H9 (cell line): ENCODE data around the gene RELA. TPM values are rescaled to one million over a fixed set of nuclear protein-coding genes. Genes with fewer than 3 reads are reported as not detected.

Source experiments
- DNase-seq: peaks from one replicate; pipeline ENCODE4 v3.0.0-alpha.2; 2017
- H2AFZ ChIP-seq: one replicate; pipeline ENCODE4 v1.6.1; 2013; ENCODE audit warnings: mild to moderate bottlenecking, low read length, control low read depth, moderate library complexity
- H2AK5ac ChIP-seq: 2 replicates; pipeline ENCODE4 v1.6.1; 2013; ENCODE audit warnings: low read length, control low read depth, mixed read lengths; ENCODE audit not compliant: insufficient read length
- H2BK120ac ChIP-seq: one replicate; pipeline ENCODE4 v1.6.1; 2013; ENCODE audit warnings: low read depth, mild to moderate bottlenecking, low read length, control low read depth, inconsistent platforms; ENCODE audit not compliant: poor library complexity, severe bottlenecking
- H2BK12ac ChIP-seq: 2 replicates; pipeline ENCODE4 v1.6.1; 2013; ENCODE audit warnings: low read length, control low read depth, mixed read lengths, low read depth; ENCODE audit not compliant: insufficient read length
- H2BK15ac ChIP-seq: 2 replicates; pipeline ENCODE4 v1.6.1; 2013; ENCODE audit warnings: low read depth, low read length, control low read depth
- H2BK20ac ChIP-seq: one replicate; pipeline ENCODE4 v1.6.1; 2013; ENCODE audit warnings: low read depth, mild to moderate bottlenecking, low read length, control low read depth, inconsistent platforms; ENCODE audit not compliant: poor library complexity, severe bottlenecking
- H2BK5ac ChIP-seq: 2 replicates; pipeline ENCODE4 v1.6.1; 2013; ENCODE audit warnings: low read length, control low read depth, mixed read lengths; ENCODE audit not compliant: insufficient read length
- H3K14ac ChIP-seq: 2 replicates; pipeline ENCODE4 v1.6.1; 2013; ENCODE audit warnings: low read length, control low read depth; ENCODE audit not compliant: insufficient read depth
- H3K18ac ChIP-seq: 2 replicates; pipeline ENCODE4 v1.6.1; 2013; ENCODE audit warnings: low read depth, mild to moderate bottlenecking, mixed read lengths, low read length, control low read depth; ENCODE audit not compliant: insufficient read length
- H3K23ac ChIP-seq: 2 replicates; pipeline ENCODE4 v1.6.1; 2013; ENCODE audit warnings: low read length, control low read depth, mixed read lengths, low read depth; ENCODE audit not compliant: insufficient read length
- H3K23me2 ChIP-seq: 2 replicates; pipeline ENCODE4 v1.6.1; 2013; ENCODE audit warnings: low read depth, mild to moderate bottlenecking, mixed read lengths, low read length, control low read depth; ENCODE audit not compliant: insufficient read length, poor library complexity, severe bottlenecking
- H3K27ac ChIP-seq: 2 replicates; pipeline ENCODE4 v1.5.1; 2013; ENCODE audit warnings: low read length, control low read depth, mixed read lengths, low read depth; ENCODE audit not compliant: insufficient read length
- H3K27me3 ChIP-seq: 2 replicates; pipeline ENCODE4 v1.6.1; 2013; ENCODE audit warnings: low read length, control low read depth, inconsistent platforms; ENCODE audit not compliant: insufficient read depth
- H3K4ac ChIP-seq: 2 replicates; pipeline ENCODE4 v1.6.1; 2013; ENCODE audit warnings: low read depth, mild to moderate bottlenecking, control low read depth, inconsistent platforms, low read length, moderate library complexity
- H3K4me1 ChIP-seq: 2 replicates; pipeline ENCODE4 v1.6.1; 2013; ENCODE audit warnings: low read length, control low read depth, inconsistent platforms; ENCODE audit not compliant: insufficient read depth
- H3K4me2 ChIP-seq: 2 replicates; pipeline ENCODE4 v1.6.1; 2013; ENCODE audit warnings: low read length, control low read depth, mixed read lengths; ENCODE audit not compliant: insufficient read length, insufficient read depth
- H3K56ac ChIP-seq: 2 replicates; pipeline ENCODE4 v1.6.1; 2013; ENCODE audit warnings: low read depth, mild to moderate bottlenecking, mixed read lengths, low read length, control low read depth; ENCODE audit not compliant: insufficient read length
- H3K79me1 ChIP-seq: 2 replicates; pipeline ENCODE4 v1.6.1; 2013; ENCODE audit warnings: low read depth, mild to moderate bottlenecking, moderate library complexity, low read length, control low read depth, inconsistent platforms; ENCODE audit not compliant: insufficient read depth, poor library complexity, severe bottlenecking
- H3K79me2 ChIP-seq: 2 replicates; pipeline ENCODE4 v1.6.1; 2013; ENCODE audit warnings: low read length, control low read depth, inconsistent platforms; ENCODE audit not compliant: insufficient read depth
- H3K9ac ChIP-seq: 2 replicates; pipeline ENCODE4 v1.6.1; 2013; ENCODE audit warnings: low read length, control low read depth, mixed read lengths; ENCODE audit not compliant: insufficient read length; ENCODE audit errors: extremely low read depth
- H3K9me3 ChIP-seq: one replicate; pipeline ENCODE4 v1.6.1; 2013; ENCODE audit warnings: low read depth, low read length, inconsistent platforms; ENCODE audit not compliant: control insufficient read depth
- H3T11ph ChIP-seq: one replicate; pipeline ENCODE4 v1.6.1; 2013; ENCODE audit warnings: mild to moderate bottlenecking, low read length, control low read depth, inconsistent platforms
- H4K20me1 ChIP-seq: one replicate; pipeline ENCODE4 v1.6.1; 2013; ENCODE audit not compliant: control insufficient read depth, insufficient read length, insufficient read depth
- H4K5ac ChIP-seq: 2 replicates; pipeline ENCODE4 v1.6.1; 2013; ENCODE audit warnings: low read depth, mild to moderate bottlenecking, mixed read lengths, low read length, control low read depth; ENCODE audit not compliant: insufficient read length
- H4K8ac ChIP-seq: replicated peaks from 2 replicates; pipeline ENCODE4 v1.6.1; 2013; ENCODE audit warnings: low read length, control low read depth, mixed read lengths, low read depth; ENCODE audit not compliant: insufficient read length
- H4K91ac ChIP-seq: 2 replicates; pipeline ENCODE4 v1.6.1; 2013; ENCODE audit warnings: low read depth, mild to moderate bottlenecking, moderate library complexity, mixed read lengths, low read length, control low read depth; ENCODE audit not compliant: insufficient read length
- H3K27ac Mint-ChIP-seq, 3 experiments: 2 replicates in 2 of 3; 3 replicates in 1 of 3; pipeline ENCODE4 v1.8.0; 2020 to 2021; ENCODE audit warnings: mixed read lengths in 3 of 3, mild to moderate bottlenecking in 1 of 3, moderate library complexity in 1 of 3
- H3K27me3 Mint-ChIP-seq: 2 replicates; pipeline ENCODE4 v1.8.0; 2021; ENCODE audit warnings: low read depth, mild to moderate bottlenecking, moderate library complexity, mixed read lengths
- H3K36me3 Mint-ChIP-seq, 3 experiments: 2 replicates in 2 of 3; 3 replicates in 1 of 3; pipeline ENCODE4 v1.8.0; 2020 to 2021; ENCODE audit warnings: low read depth in 3 of 3, mixed read lengths in 3 of 3; ENCODE audit not compliant: insufficient read depth in 1 of 3
- H3K4me1 Mint-ChIP-seq, 2 experiments: 2 replicates each; pipeline ENCODE4 v1.8.0; 2020; ENCODE audit warnings: mixed read lengths in 2 of 2
- H3K4me3 Mint-ChIP-seq, 2 experiments: 2 replicates in 1 of 2; 3 replicates in 1 of 2; pipeline ENCODE4 v1.8.0; 2020 to 2021; ENCODE audit warnings: mild to moderate bottlenecking in 2 of 2, mixed read lengths in 2 of 2, moderate library complexity in 1 of 2
- H3K9me3 Mint-ChIP-seq, 2 experiments: 2 replicates in 1 of 2; 3 replicates in 1 of 2; pipeline ENCODE4 v1.8.0; 2020; ENCODE audit warnings: mild to moderate bottlenecking in 2 of 2, mixed read lengths in 2 of 2, moderate library complexity in 1 of 2
- WGBS: extraction: QIAGEN DNeasy Blood & Tissue Kit; methylation state at CpG from one replicate; pipeline ENCODE4 v1.1.7; 2013; ENCODE audit warnings: missing lambda C conversion rate, low lambda C conversion rate, mixed read lengths; ENCODE audit not compliant: insufficient read length; ENCODE audit errors: extremely low coverage; 5-methylcytosine and 5-hydroxymethylcytosine counted together
- total RNA-seq: library from RNA; stranded (reverse); gene quantifications from 2 replicates; pipeline ENCODE4 v1.2.1, GENCODE V29; 2021
- TF ChIP-seq, protein P1 (sequence below): fragments of 200-600 bp; sonication (generic); conservative IDR thresholded peaks from 3 replicates; pipeline ENCODE4 v1.8.0; 2021; ENCODE audit warnings: antibody characterized with exemption, mild to moderate bottlenecking

Gene RELA
- total RNA-seq, 1 experiment from 2014 or later = 48.8 TPM

DNA sequence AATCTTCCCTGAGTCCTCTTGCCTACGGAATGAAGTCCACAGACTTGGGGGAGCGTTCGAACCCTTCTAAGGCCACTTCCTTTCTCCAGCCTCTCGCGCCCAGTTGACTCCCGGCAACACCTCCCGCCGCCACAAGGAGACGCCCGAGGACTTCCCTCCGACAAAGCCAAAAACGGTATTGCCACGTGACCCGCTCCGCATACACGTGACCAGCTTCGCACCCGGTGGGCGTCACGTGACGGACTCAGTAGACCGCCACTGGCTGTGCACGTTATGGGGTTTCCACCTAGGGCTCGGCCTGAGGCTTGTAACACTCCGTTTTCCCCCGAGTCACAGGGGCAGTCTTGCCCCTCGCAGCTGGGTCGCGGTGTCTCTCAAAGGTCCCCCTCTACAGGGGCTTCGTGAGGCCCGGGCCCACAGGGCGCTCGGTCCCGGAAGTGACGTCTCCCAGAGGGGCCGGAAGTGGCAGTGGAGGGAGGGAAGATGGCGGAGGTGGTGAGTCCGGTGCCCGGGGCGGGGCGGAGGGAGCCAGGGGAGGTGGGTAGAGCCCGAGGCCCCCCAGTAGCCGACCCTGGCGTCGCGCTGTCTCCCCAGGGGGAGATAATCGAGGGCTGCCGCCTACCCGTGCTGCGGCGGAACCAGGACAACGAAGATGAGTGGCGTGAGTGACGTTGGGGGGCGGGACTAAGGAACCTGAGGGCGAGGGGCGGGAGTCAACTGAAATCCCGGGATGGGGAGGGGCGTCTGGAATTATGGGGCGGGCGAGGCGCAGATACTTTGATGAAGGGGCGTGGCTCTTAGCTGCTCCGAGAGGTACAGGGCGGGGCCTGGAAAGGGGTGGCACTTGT, 49.3 kb upstream of the RELA start, which contains the start of gene KAT5:
Gene KAT5 (plus strand): TSS at position 468 of the 848 bp plus-strand sequence. CDS start 16 bp downstream, at position 484.
- Histone ChIP-seq H2BK5ac (no peak within 1 kb of the TSS), H4K5ac (peak within 1 kb of the TSS; percentile 69), H3K23me2 (no peaks in the 10 kb centered on the region), H2BK15ac (no peak within 1 kb of the TSS), H3K27ac (peak within 1 kb of the TSS; percentile 57), H3K4ac (no peak within 1 kb of the TSS; the same call in 1 of the 2 replicates), H3K4me2 (peak within 1 kb of the TSS; percentile 54), H3T11ph (no peak within 1 kb of the TSS), H2BK120ac (peak within 1 kb of the TSS; percentile 91), H4K91ac (no peak within 1 kb of the TSS), H3K18ac (peak within 1 kb of the TSS; percentile 99), H3K14ac (peak within 1 kb of the TSS; percentile 99), H3K4me1 (peaks cover 2% of the 10 kb centered on the region; the same call in 1 of the 2 replicates), H3K56ac (no peak within 1 kb of the TSS), H3K79me2 (no peaks in the 10 kb centered on the region), H3K27me3 (no peaks in the 10 kb centered on the region), H2AK5ac (no peak within 1 kb of the TSS), H2BK20ac (no peak within 1 kb of the TSS), H3K9me3 (no peaks in the 10 kb centered on the region), H2AFZ (no peak within 1 kb of the TSS), H4K20me1 (no peaks in the 10 kb centered on the region), H4K8ac (no peak within 1 kb of the TSS), H3K79me1 (no peaks in the 10 kb centered on the region), H2BK12ac (no peak within 1 kb of the TSS), H3K23ac (no peak within 1 kb of the TSS), H3K9ac (peak within 1 kb of the TSS; percentile 76)
- WGBS = no CpG with 5 or more reads among the region's 65 CpGs
- Mint-ChIP-seq H3K27ac (peak within 1 kb of the TSS; percentile 98 to 99 (median 99)), H3K36me3 (peaks cover 30 to 43% (median 42%) of the 10 kb centered on the region in 3 experiments), H3K9me3 (peaks cover 8 to 9% of the 10 kb centered on the region in 2 experiments; a peak in 4 of 5 replicates), H3K4me1 (peaks cover 3 to 4% of the 10 kb centered on the region in 2 experiments; a peak in 2 of 4 replicates), H3K4me3 (peak within 1 kb of the TSS; percentile 85 to 90), H3K27me3 (peaks cover 7% of the 10 kb centered on the region)
- TF ChIP-seq, protein P1, sequence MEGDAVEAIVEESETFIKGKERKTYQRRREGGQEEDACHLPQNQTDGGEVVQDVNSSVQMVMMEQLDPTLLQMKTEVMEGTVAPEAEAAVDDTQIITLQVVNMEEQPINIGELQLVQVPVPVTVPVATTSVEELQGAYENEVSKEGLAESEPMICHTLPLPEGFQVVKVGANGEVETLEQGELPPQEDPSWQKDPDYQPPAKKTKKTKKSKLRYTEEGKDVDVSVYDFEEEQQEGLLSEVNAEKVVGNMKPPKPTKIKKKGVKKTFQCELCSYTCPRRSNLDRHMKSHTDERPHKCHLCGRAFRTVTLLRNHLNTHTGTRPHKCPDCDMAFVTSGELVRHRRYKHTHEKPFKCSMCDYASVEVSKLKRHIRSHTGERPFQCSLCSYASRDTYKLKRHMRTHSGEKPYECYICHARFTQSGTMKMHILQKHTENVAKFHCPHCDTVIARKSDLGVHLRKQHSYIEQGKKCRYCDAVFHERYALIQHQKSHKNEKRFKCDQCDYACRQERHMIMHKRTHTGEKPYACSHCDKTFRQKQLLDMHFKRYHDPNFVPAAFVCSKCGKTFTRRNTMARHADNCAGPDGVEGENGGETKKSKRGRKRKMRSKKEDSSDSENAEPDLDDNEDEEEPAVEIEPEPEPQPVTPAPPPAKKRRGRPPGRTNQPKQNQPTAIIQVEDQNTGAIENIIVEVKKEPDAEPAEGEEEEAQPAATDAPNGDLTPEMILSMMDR = peak; percentile 94
- peak; percentile 99 for DNase-seq
